Mammary epithelial cell (primary cell): ENCODE data around the gene UBE2I.
"Not testable (repeated sequence)": the region's sequence is repeated elsewhere in the genome, so short reads cannot be mapped to it uniquely, and the experiment has no call there.

Experiments used
- CTCF ChIP-seq, 2 donors: IDR thresholded peaks in 1 of 2; conservative IDR thresholded peaks in 1 of 2; 2 replicates each; pipeline ENCODE4 v1.5.1; 2011 to 2012; ENCODE audit warnings: inconsistent platforms in 2 of 2, low read length in 2 of 2, mild to moderate bottlenecking in 2 of 2, control low read depth in 1 of 2, low read depth in 1 of 2; ENCODE audit not compliant: insufficient read depth in 1 of 2; ENCODE audit errors: extremely low read depth in 1 of 2
- EZH2 ChIP-seq: IDR thresholded peaks from 2 replicates; pipeline ENCODE4 v1.6.1; 2012; ENCODE audit warnings: low read length, inconsistent platforms, borderline replicate concordance

- not testable (repeated sequence) for TF ChIP-seq CTCF (conservative IDR thresholded peaks at IDR 0.05 in 1 of 2, IDR thresholded peaks at IDR 0.05 in 1 of 2; ENCODE audit: extremely low read depth in 1 of 2, insufficient read depth in 1 of 2, low read depth in 1 of 2, low read length in 2 of 2); EZH2
These were observed 19.5 kb downstream of the UBE2I start for GRCh38 chr16:1328961-1329360.
